ENCODE data around the gene MBD4.

DNA sequence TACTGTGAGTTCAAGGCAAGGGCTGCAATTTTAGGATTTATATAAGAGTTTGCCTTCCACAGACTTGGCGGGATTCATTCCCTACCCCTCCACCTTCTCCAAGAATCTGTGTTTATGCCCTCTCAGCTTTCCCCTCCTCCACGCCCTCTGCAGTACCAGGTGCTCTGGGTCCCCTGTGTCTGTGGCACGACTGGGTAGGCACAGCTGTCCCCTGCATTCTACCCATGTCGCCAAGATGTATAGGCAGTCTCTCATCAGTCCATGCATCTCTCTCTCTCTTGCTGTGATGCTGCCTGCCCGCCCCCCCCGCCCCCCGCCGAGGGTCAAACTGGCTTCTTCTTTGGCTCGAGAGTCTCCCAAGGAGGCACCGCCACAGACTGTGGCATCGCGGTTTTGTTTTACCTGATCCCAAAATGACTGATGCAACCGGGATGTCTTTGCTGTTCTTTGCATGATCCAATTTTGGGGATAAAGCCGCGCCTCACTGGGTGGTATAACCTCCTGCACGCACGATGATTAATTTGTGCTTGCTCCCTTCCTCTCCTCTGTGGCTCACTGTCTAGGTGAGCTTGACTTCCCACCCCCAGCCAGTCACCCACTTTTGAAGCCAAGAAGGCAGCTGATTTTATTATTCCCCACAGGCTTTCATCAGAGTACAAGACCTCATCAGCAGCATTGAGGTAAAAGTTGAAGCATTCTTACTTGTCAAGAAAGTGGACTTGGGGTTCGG is 55.0 kb downstream of the MBD4 start:
- TF ChIP-seq CTCF (IDR thresholded peaks at IDR 0.05 in 4 of 5, conservative IDR thresholded peaks at IDR 0.05 in 1 of 5): no peak
- no peak for TF ChIP-seq POLR2A (IDR thresholded peaks at IDR 0.05)
